HG03521 (cell line): ENCODE measurements around the gene DST.

Experiments used
- ATAC-seq: cut with Tn5 transposase; IDR thresholded peaks from one replicate; pipeline ENCODE4 v1.9.1; 2021; ENCODE audit warnings: mild to moderate bottlenecking, moderate library complexity; ENCODE audit not compliant: unreplicated experiment

The DST gene

GRCh38 chr6:56444855-56445254 is 197.8 kb downstream of the DST start:
- no peak for ATAC-seq

- ATAC-seq = no peak
Observed at GRCh38 chr6:56440551-56440981, 202.1 kb downstream of the DST start.

- ATAC-seq = no peak
Observed at GRCh38 chr6:56437171-56437900, 205.4 kb downstream of the DST start.

- no peak for ATAC-seq
Observed at GRCh38 chr6:56435754-56436153, 206.9 kb downstream of the DST start.

- ATAC-seq = no peak
Observed at GRCh38 chr6:56435326-56435725, 207.4 kb downstream of the DST start.

- ATAC-seq = no peak
Observed at GRCh38 chr6:56434606-56435005, 208.1 kb downstream of the DST start.

- no peak for ATAC-seq
Observed at GRCh38 chr6:56433119-56433518, 209.6 kb downstream of the DST start.

GRCh38 chr6:56432194-56432593 is 210.5 kb downstream of the DST start:
- no peak for ATAC-seq

GRCh38 chr6:56430629-56431600 is 211.8 kb downstream of the DST start:
- no peak for ATAC-seq

- no peak for ATAC-seq
Observed at GRCh38 chr6:56424542-56425083, 218.1 kb downstream of the DST start.

GRCh38 chr6:56424064-56424463 is 218.6 kb downstream of the DST start:
- no peak for ATAC-seq

GRCh38 chr6:56420296-56420695 is 222.4 kb downstream of the DST start:
- no peak for ATAC-seq

- no peak for ATAC-seq
Observed at GRCh38 chr6:56419191-56419590, 223.5 kb downstream of the DST start.

- ATAC-seq = no peak
Observed at GRCh38 chr6:56417823-56418222, 224.9 kb downstream of the DST start.

- no peak for ATAC-seq
Observed at GRCh38 chr6:56416247-56416646, 226.4 kb downstream of the DST start.

GRCh38 chr6:56408976-56409375 is 233.7 kb downstream of the DST start:
- ATAC-seq = no peak
